NK-92 treated with Interleukin-12 subunit alpha and Interleukin-12 subunit beta, amount 100 ng/mL, for 24 hours (cell line): ENCODE data around the gene SMG6.
"Not testable (repeated sequence)": the region's sequence is repeated elsewhere in the genome, so short reads cannot be mapped to it uniquely, and the experiment has no call there.

Source experiments
- DNase-seq: peaks from one replicate; lab custom pipeline; 2025; lab: John Stamatoyannopoulos, UW

Gene SMG6

DNA sequence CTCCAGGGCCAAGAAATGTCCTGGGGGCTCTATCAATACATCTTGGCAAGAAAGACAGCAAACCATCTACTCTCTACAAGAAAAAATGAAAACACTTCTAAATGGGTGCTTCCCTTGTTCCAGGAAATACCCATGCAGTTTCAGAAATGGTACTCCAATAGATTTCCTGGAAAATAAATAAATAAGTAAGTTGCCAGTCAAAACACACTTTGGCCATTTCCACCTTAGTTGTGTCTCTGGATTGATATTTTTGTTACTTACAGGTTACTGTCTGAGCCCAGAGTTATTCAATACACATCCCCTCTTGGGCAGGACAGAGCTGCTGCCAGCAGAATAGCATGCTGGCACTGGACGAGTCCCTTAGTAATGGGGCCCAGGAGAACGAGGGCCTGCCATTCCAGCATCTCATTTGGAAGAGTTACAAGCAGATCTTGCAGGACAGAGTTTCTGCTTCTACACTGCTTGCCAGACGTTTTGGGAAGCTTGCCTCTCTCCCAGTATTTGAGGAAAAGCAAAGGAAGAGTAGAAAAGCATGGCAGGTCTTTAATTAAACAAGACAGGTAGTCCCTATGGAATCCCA, 100.5 kb downstream of the SMG6 start:
- no peak for DNase-seq

- DNase-seq, result no peak
Measured at GRCh38 chr17:2202302-2202995, 101.1 kb downstream of the SMG6 start.

GRCh38 chr17:2199386-2199785, 104.2 kb downstream of the SMG6 start:
- not testable (repeated sequence) for DNase-seq

DNA sequence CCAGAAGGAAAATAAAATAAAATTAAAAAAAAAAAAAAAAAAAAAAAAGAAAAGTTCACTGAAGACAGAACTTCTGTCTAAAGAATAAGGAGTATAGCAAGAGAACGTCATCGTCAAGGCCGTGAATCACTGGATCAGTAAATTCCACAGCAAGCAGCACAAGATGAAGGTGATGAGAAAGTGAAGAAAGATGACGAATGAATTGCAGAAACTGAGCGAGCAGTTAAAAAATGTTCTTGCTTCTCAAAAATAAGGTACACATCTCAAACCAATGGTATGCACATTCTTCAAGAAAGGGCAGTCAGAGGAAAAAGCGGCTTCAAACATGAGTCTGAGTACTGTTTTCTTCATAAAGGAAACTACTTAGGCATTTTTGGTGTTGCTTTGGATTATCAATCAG, 104.7 kb downstream of the SMG6 start:
- no peak for DNase-seq

- DNase-seq, result no peak
Measured at GRCh38 chr17:2197271-2197670, 106.3 kb downstream of the SMG6 start.

DNA sequence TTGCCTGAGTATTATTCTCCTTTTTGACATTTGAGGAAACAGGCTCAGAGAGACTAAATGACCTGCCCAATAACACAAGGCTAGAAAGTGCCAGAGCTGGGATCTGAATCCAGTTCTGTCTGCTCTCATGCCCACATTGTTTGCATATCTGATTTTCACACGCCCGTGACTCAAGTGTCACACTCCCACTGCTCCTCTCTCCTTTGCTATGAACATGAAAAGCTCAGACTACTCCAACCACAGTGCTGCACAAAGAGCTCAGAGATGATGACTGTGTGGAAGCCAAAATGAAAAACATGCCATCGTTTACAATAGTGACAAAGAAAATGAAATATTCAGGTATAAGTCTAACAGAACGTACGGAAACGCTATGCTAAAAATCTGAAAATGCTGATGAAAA, 107.9 kb downstream of the SMG6 start:
- DNase-seq, result no peak

GRCh38 chr17:2194889-2195335, 108.7 kb downstream of the SMG6 start:
- no peak for DNase-seq

- peak; percentile 10 for DNase-seq
Measured at GRCh38 chr17:2192367-2193057, 111.1 kb downstream of the SMG6 start.

DNA sequence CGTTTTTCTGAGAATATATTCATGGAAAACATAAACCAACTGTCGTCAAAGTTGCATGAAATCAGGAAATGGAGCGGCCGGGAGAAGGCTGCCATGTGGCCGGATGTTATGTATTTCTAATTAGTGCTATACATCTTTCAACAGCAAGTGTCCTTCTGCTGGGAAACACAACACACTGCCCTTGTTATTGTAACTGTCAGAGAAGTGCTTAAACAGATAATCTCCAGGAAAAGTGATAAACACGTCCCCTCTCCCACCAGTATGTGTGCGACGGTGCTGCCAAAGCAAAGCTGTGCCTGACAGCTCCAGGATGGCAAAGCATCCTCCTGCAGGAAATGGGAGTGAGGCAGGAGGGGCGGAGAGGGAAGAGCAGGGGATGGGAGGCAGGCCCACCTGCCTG, 111.8 kb downstream of the SMG6 start:
- no peak for DNase-seq

DNA sequence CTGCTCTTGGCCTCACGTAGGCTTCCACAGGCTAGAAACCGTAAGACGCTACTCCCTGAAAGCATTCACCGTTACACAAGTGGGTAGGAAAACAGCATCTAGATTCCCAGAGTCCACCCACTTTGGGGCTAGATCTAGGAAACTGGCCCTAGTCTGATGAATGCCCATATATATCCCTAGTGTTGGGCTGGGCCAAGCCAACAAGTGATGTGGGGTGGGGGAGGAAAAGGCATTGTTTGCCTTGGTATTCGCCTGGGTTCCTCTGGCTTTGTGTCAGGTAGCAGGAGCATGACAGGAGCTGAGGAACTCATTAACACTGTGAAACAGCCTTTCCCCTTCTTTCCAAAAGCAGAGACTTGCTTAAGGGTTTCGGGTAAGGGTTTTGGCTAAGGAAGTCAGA, 112.4 kb downstream of the SMG6 start:
- no peak for DNase-seq

DNA sequence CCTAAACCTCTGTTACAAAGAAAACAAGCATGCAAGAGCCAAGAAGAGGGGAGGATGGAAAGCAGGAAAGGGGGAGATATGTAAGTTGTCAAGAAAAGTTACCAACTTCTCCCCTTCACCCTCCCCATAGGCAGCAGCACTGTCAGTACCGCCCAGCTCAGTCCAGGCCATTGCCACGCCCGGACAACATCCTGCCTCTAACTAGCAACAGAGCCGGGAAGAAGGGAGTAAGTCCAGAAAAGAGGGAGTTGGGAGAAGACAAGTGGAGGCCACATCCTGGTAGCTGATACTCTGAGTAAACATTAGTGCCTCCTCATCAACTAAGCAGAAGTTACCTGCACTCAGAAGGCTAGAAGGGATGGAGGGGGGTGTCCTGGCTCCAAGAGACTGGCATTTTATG, 113.6 kb downstream of the SMG6 start:
- no peak for DNase-seq

- no peak for DNase-seq
Measured at GRCh38 chr17:2188971-2189630, 114.5 kb downstream of the SMG6 start.

- DNase-seq, result no peak
Measured at GRCh38 chr17:2187758-2188157, 115.8 kb downstream of the SMG6 start.

- DNase-seq, result no peak
Measured at GRCh38 chr17:2186937-2187336, 116.6 kb downstream of the SMG6 start.

DNA sequence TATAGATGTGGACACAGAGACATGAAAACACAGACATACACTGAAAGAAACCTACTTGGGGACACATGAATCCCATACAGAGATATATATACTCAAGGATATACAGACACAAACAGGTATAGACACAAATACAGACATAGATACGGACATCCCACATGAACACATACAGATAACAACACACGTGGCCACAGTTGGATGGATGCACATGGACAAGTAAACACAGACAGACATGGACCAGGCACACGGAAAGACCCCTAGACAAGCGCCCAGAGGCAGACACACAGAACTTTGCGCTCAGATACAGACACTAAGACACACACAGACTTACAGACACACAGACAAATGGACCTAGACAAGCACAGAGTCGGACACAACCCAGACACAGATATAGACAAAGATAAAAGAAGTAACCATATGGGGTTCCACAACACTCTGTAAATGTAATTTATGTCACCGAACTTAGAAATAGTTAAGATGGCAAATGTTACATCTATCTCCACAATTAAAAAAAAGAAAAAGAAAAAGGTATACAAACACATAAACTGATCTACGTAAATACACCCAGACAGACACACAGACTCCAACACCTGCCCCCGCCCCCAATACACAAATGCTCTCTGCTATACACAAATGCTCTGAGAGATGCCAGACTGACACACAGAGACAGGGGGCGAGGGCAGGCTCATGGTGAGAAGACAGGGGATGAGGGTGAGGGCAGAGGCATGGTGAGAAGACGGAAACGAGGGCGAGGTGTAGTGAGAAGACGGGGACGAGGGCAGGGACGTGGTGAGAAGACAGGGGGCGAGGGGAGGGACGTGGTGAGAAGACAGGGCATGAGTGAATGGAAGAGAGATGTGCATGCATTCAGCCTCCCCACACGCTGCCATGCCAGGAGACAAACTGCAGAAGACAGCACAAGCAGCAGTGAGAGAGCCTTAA, 118.3 kb downstream of the SMG6 start:
- no peak for DNase-seq

DNA sequence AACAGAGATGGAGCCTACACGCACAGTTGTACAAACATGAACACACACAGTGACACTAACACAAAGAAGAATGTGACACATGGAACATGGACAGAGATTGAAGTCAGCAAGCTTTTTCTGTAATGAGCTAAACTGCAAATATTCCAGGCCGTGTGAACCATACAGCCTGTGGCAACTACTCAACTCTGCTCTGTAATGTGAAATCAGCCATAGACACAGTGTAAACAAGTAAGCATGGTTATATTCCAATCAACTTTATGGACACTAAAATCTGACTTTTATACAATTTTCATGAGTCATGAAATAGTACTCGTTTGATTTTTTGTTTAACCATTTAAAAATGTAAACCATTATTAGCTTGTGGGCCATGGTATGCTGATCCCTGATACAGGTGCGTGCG, 120.2 kb downstream of the SMG6 start:
- no peak for DNase-seq

- no peak for DNase-seq
Measured at GRCh38 chr17:2181897-2182448, 121.6 kb downstream of the SMG6 start.

DNA sequence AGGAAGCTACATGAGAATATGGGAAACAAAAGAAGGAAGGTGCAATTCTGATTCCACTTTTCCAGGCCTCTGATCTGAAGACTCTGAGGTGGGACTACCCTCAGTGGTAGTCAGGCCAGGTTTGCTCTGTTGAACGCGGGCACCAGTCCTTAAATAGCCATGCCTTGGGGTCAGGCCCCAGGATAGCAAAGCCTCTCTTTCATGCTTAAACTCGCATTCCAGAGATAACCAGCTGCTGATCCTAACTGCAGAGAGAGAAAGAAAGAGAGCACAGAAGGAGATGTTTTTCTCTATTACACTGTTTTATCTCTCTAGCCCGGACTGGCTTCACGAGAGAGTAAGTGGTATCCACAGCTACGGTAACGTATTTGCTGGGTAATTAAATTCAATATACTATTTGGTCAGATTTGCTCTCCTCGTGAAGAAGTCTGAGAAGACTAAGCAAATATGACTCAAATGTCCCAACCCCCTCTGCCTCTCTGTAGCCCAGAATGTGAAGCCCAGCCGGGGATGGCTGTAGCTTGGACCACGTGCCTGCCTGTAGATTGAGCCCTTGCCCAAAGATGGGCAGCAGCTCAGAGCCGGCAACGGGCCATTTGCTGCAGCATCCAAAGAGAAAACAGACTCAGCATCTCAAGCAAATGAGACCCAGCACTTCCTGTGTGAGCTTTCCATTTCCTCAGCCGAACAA, 122.2 kb downstream of the SMG6 start:
- DNase-seq, result no peak

- DNase-seq, result no peak
Measured at GRCh38 chr17:2180768-2181167, 122.8 kb downstream of the SMG6 start.

DNA sequence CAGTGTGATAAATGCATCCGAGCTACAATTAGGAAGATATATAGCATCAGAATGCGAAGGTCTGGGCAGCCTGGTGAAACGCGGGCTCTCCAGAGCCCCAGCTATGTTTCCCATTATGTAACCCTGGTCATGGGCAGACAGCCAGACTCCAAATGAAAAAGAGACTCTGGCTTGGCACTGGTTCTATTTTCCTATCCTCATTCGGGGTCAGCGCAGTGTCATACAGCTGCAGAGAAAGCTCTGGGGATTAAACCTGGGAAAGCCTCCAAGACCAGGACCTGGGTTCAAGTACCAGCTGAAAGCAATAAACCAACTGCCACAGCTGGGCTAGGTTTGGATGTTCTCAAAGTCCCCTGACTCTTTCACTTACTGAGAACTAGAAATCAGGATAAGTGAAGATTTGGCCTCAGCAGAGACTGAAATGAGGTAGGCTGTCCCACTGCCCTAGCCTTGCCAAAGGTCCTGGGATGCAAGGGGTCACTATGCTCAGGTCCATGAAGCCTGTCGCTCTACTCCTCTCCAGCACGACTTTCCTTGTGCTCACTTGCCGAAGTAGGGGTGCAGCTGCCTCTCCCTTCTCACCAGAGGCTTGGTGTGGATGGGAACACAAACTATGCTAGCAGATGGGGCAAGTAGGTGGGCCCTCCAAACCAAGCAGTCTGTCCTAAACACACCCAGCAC, 123.8 kb downstream of the SMG6 start:
- DNase-seq, result no peak
